Neural cell (in vitro differentiated cells): ENCODE data around the gene PIK3AP1.

Experiments
- EZH2 ChIP-seq: fragments of 200-600, 300-800 bp; shearing (Covaris generic), sonication (generic); IDR thresholded peaks from 2 replicates; pipeline ENCODE4 v1.6.1; 2014; ENCODE audit warnings: antibody characterized with exemption, low read length, borderline replicate concordance, mild to moderate bottlenecking; ENCODE audit not compliant: insufficient read depth, poor library complexity, severe bottlenecking
- REST ChIP-seq: IDR thresholded peaks from 2 replicates; pipeline ENCODE4 v1.6.1; 2012; ENCODE audit warnings: borderline replicate concordance
- TF ChIP-seq, protein P1 (sequence below): fragments of 450-650 bp; IDR thresholded peaks from 2 replicates; pipeline ENCODE4 v1.5.1; 2014; ENCODE audit warnings: antibody characterized with exemption, mild to moderate bottlenecking, moderate library complexity; ENCODE audit not compliant: poor library complexity, severe bottlenecking

DNA sequence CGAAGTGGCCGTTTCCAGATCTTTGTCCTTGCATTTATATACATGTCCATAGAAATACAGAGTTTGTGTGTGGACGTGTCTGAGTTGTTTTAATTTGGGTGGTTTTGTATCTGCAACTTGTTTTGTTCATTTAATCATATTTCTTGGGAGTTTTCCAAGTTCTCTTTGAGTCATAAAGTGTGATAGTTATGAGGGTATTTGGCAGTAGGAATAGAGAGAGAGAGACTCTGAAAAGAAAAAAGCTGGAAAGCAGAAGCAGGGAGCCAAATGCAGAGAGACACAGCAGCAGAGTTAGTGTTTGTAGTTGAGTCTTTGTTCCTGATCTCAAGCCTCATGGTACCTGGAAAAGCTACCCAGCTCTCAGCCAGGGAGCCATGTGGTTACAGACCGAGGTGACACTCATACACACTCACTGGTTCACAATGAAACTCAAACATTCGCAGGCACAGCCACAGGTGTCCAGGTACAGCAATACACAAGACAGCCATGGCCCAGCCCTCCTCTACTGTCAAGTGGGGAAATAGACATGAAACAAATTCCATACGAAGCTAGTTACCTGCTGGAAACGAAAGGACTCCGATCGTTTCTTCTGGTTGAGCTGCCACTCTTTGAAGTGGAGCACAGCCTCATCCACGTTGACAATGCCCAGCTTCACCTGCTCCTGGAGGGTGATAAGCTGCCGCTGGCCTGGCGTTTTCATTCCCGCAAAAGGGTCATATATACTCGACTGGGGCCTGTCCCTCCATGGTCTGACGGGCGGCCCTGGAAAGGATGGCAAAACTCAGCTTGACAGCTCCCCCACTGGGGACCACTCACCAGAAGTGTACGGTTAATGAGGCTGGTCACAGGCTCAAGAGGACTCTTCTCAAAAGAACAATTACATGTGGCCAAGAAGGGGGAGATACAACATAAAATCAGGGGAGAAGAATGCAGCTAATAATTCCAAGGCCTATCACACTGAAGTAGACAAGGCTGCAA lies 100.2 kb downstream of the PIK3AP1 start:
- TF ChIP-seq, protein P1, sequence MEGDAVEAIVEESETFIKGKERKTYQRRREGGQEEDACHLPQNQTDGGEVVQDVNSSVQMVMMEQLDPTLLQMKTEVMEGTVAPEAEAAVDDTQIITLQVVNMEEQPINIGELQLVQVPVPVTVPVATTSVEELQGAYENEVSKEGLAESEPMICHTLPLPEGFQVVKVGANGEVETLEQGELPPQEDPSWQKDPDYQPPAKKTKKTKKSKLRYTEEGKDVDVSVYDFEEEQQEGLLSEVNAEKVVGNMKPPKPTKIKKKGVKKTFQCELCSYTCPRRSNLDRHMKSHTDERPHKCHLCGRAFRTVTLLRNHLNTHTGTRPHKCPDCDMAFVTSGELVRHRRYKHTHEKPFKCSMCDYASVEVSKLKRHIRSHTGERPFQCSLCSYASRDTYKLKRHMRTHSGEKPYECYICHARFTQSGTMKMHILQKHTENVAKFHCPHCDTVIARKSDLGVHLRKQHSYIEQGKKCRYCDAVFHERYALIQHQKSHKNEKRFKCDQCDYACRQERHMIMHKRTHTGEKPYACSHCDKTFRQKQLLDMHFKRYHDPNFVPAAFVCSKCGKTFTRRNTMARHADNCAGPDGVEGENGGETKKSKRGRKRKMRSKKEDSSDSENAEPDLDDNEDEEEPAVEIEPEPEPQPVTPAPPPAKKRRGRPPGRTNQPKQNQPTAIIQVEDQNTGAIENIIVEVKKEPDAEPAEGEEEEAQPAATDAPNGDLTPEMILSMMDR: no peak
- TF ChIP-seq EZH2: no peak
- no peak for TF ChIP-seq REST
